OCI-LY7 (cell line): ENCODE measurements around the gene FBN2. TPM values are rescaled to one million over a fixed set of nuclear protein-coding genes. Genes with fewer than 3 reads are reported as not detected.

Source experiments
- BruUV-seq: library from RNA; stranded (reverse); fragments of 400-500 nt; replicated peaks from 2 replicates; lab custom pipeline; 2021; lab: Mats Ljungman, UMichigan
- CTCF ChIA-PET: fragments of 300-600 bp; sonication (Branson Sonifier 250); formaldehyde crosslinking; loops from one replicate; lab custom pipeline; 2022; ENCODE audit warnings: antibody characterized with exemption; ENCODE audit not compliant: unreplicated experiment; lab: Charles Lee
- POLR2A ChIA-PET: fragments of 300-600 bp; sonication (Branson Sonifier 250); formaldehyde crosslinking; loops from one replicate; lab custom pipeline; 2022; ENCODE audit warnings: antibody characterized with exemption; lab: Charles Lee
- DNase-seq: peaks from one replicate; pipeline ENCODE4 v3.0.0-alpha.2; 2015; ENCODE audit warnings: low spot score
- H2AFZ ChIP-seq: fragments of 200-600 bp; sonication (generic), shearing (Covaris generic); 2 replicates; pipeline ENCODE4 v1.6.1; 2014; ENCODE audit warnings: mild to moderate bottlenecking, antibody characterized with exemption, low read length, moderate library complexity
- H3K27ac ChIP-seq: fragments of 200-600 bp; sonication (generic); 2 replicates; pipeline ENCODE4 v1.5.1; 2014; ENCODE audit warnings: mixed run types, low read depth, mild to moderate bottlenecking, moderate library complexity, low read length, inconsistent platforms; ENCODE audit not compliant: poor library complexity, severe bottlenecking
- H3K36me3 ChIP-seq: fragments of 200-600 bp; sonication (generic); 2 replicates; pipeline ENCODE4 v1.6.1; 2014; ENCODE audit warnings: mild to moderate bottlenecking, antibody characterized with exemption, low read length, moderate library complexity, mixed read lengths; ENCODE audit not compliant: insufficient read depth
- H3K4me1 ChIP-seq: fragments of 200-600 bp; sonication (generic); 2 replicates; pipeline ENCODE4 v1.5.1; 2014; ENCODE audit warnings: mild to moderate bottlenecking, low read length; ENCODE audit not compliant: insufficient read depth, poor library complexity, severe bottlenecking
- H3K4me2 ChIP-seq: fragments of 200-600 bp; sonication (generic); 2 replicates; pipeline ENCODE4 v1.6.1; 2014; ENCODE audit warnings: mild to moderate bottlenecking, low read length
- H3K4me3 ChIP-seq: fragments of 200-600 bp; sonication (generic); 2 replicates; pipeline ENCODE4 v1.5.1; 2014; ENCODE audit warnings: mild to moderate bottlenecking, low read depth, low read length; ENCODE audit not compliant: poor library complexity, severe bottlenecking
- H3K79me2 ChIP-seq: fragments of 200-600 bp; sonication (generic); 2 replicates; pipeline ENCODE4 v1.6.1; 2016; ENCODE audit warnings: low read depth, mild to moderate bottlenecking, low read length, moderate library complexity, mixed read lengths; ENCODE audit not compliant: insufficient read depth
- H3K9me2 ChIP-seq: fragments of 200-600 bp; sonication (generic); 2 replicates; pipeline ENCODE4 v1.6.1; 2016; ENCODE audit warnings: mild to moderate bottlenecking, low read length, mixed read lengths; ENCODE audit not compliant: insufficient read depth
- H3K9me3 ChIP-seq: fragments of 200-600 bp; sonication (generic); 2 replicates; pipeline ENCODE4 v1.6.1; 2014; ENCODE audit warnings: mild to moderate bottlenecking, mixed run types, low read length, mixed read lengths
- H4K20me1 ChIP-seq: fragments of 200-600 bp; sonication (generic); 2 replicates; pipeline ENCODE4 v1.6.1; 2014; ENCODE audit warnings: mild to moderate bottlenecking, antibody characterized with exemption, low read length, moderate library complexity, mixed read lengths; ENCODE audit not compliant: insufficient read depth
- EZH2phosphoT487 ChIP-seq: fragments of 200-600 bp; sonication (generic); IDR thresholded peaks from 2 replicates; pipeline ENCODE4 v1.6.1; 2018; ENCODE audit warnings: low read depth, borderline replicate concordance, mild to moderate bottlenecking, mixed run types, antibody characterized with exemption, low read length, moderate library complexity, mixed read lengths
- intact Hi-C: fragments of 100-400 bp; cut with micrococcal nuclease; formaldehyde crosslinking; loops from one replicate; pipeline ENCODE4 v1.10.0; 2022; ENCODE audit not compliant: unreplicated experiment
- total RNA-seq, 2 experiments: library from RNA; depleted of rRNA in 1 of 2; stranded (reverse); fragments of >200 nt in 1 of 2; shearing (Covaris generic) in 1 of 2; gene quantifications; 2 replicates each; pipeline ENCODE4 v1.2.3, GENCODE V29; 2014 to 2022
- TF ChIP-seq, protein P1 (sequence below): fragments of 200-600 bp; sonication (generic); conservative IDR thresholded peaks from 2 replicates; pipeline ENCODE4 v1.5.1; 2014; ENCODE audit warnings: mild to moderate bottlenecking, antibody characterized with exemption, low read length, moderate library complexity, mixed read lengths

The FBN2 gene
- total RNA-seq, 2 experiments from 2014 or later = not detected

DNA sequence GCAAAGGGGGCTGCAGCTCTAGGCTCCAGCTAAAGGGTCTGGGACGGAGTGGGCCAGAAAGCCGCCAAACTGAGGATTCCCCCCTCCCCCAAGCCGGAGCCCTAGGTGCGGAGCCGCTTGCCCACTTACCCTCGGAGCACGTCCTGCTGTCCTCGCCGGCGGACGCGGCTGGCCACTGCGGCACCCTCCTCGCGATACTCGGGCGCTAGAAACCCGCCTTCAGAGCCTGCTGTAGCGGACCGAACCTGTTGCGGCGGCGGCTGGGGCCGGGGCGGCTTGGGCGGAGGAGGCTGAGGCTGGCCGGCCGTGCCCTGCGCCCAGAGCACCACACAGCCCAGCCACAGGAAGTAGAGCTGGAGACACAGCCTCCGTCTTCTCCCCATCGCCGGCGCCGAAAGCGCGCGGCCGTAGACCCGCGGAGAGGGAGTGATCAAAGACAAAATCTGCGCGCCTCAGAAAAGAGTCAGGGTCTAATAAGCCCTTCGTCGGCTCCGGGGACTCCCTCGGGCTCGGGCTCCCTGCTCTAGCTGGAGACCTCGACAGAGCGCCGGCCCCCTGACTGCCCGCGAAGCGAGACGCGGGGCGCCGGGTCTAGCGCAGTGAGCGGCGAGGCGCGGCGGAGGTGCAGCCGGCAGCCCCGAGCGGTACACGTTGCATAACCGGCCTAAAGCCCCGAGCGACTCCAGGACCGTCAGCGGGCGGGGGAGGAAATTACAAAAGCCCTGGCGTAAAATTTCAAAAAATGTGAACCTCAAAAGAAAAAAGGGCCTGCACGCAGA lies 635 bp downstream of the FBN2 start:
- Histone ChIP-seq H3K4me3 (no peak overlapping the region), H4K20me1 (no peaks in the 10 kb centered on the region), H3K79me2 (no peaks in the 10 kb centered on the region), H2AFZ (no peak overlapping the region), H3K27ac (no peak overlapping the region), H3K9me2 (no peaks in the 10 kb centered on the region), H3K4me1 (no peaks in the 10 kb centered on the region), H3K9me3 (no peaks in the 10 kb centered on the region), H3K36me3 (no peaks in the 10 kb centered on the region), H3K4me2 (no peak overlapping the region)
- no TSS peak for BruUV-seq
- intact Hi-C loops = no loop called here
- no peak for DNase-seq
- CTCF ChIA-PET = no interaction called here
- TF ChIP-seq, protein P1, sequence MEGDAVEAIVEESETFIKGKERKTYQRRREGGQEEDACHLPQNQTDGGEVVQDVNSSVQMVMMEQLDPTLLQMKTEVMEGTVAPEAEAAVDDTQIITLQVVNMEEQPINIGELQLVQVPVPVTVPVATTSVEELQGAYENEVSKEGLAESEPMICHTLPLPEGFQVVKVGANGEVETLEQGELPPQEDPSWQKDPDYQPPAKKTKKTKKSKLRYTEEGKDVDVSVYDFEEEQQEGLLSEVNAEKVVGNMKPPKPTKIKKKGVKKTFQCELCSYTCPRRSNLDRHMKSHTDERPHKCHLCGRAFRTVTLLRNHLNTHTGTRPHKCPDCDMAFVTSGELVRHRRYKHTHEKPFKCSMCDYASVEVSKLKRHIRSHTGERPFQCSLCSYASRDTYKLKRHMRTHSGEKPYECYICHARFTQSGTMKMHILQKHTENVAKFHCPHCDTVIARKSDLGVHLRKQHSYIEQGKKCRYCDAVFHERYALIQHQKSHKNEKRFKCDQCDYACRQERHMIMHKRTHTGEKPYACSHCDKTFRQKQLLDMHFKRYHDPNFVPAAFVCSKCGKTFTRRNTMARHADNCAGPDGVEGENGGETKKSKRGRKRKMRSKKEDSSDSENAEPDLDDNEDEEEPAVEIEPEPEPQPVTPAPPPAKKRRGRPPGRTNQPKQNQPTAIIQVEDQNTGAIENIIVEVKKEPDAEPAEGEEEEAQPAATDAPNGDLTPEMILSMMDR = no peak
- TF ChIP-seq EZH2phosphoT487 = no peak
- POLR2A ChIA-PET = no interaction called here

DNA sequence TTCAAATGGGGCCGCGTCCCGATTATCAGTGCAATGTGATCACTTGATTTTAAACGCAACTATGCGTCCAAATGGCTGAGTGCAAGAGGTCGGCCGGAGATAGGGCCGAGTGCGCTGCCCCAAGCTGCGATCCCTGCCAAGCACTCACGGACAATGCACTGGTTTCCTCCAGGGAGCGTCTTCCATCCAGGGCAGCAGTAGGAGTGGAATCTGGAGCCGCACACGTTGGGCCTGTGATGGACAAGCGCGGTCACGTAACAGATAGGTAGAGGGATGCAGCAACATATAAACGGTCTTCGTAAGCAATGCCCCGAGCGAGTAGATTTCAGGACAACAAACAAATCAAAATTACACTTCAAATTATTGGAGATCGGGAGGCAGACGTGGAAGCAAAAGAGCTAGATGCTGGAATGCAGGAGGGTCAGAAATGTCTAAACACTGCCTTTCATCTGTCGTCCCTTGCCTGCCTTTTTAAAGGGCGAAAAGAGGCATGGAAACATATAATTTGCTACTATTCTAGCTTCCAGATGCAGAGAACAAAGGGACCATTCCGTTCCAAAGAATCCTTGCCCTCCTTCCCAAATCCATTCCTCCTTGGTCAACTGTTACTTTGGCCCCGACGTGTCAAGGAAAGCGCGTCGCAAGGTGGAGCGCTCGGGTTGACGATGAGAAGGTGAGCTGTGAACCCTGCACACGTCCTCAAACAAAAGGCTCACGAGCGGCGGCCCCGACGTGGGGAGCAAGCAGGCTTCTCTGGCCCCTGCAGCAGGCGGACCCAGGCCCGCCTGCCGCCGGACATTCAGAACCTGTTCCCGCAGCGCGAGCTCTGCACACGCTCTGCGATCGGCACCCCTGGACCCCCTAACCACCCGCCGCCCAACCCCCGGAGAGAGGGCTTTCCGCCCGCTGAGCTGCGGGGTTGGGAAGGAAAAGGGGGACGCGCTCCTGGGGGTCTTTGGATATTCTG lies 1.5 kb downstream of the FBN2 start:
- H3K27ac ChIP-seq = no peak overlapping the region
- POLR2A ChIA-PET = no interaction called here
- no peak overlapping the region for H2AFZ ChIP-seq
- DNase-seq = no peak
- no peaks in the 10 kb centered on the region for H3K9me2 ChIP-seq
- no peaks in the 10 kb centered on the region for H3K9me3 ChIP-seq
- TF ChIP-seq, protein P1 = no peak
- H3K36me3 ChIP-seq = no peaks in the 10 kb centered on the region
- H3K79me2 ChIP-seq = no peaks in the 10 kb centered on the region
- intact Hi-C loops = no loop called here
- no TSS peak for BruUV-seq
- H3K4me1 ChIP-seq = no peaks in the 10 kb centered on the region
- H3K4me2 ChIP-seq = no peak overlapping the region
- H4K20me1 ChIP-seq = no peaks in the 10 kb centered on the region
- CTCF ChIA-PET = no interaction called here
- no peak overlapping the region for H3K4me3 ChIP-seq
